ENCODE measurements around the gene KCND2.

- TF ChIP-seq CTCF (IDR thresholded peaks at IDR 0.05) (no peak), TCF7L2 (IDR thresholded peaks at IDR 0.05; ENCODE audit: low read depth, low read length) (no peak)
These were observed 309.9 kb downstream of the KCND2 start for GRCh38 chr7:120582916-120583315.

All from Panc1 (cell line).